Thyroid gland (tissue), 4 donors: ENCODE data around the gene KMT5C. TPM values are rescaled to one million over a fixed set of nuclear protein-coding genes. Genes with fewer than 3 reads are reported as not detected.

Experiments
- DNase-seq, 2 donors: peaks; one replicate each; pipeline ENCODE4 v3.0.0-alpha.2; 2019
- H3K27ac ChIP-seq, 3 donors: fragments of 200-600 bp; sonication (generic); 1 replicate in 2 of 3; 2 replicates in 1 of 3; pipeline ENCODE4 v1.5.1; 2016 to 2019; ENCODE audit warnings: mild to moderate bottlenecking in 1 of 3, moderate library complexity in 1 of 3
- H3K27me3 ChIP-seq: fragments of 200-600 bp; sonication (generic); one replicate; pipeline ENCODE4 v1.5.1; 2019
- H3K36me3 ChIP-seq, 2 donors: fragments of 200-600 bp; sonication (generic); one replicate each; pipeline ENCODE4 v1.5.1; 2016 to 2019
- H3K4me1 ChIP-seq, 2 donors: fragments of 200-600 bp; sonication (generic); one replicate each; pipeline ENCODE4 v1.5.1; 2017 to 2019
- H3K4me3 ChIP-seq, 3 donors: fragments of 200-600 bp; sonication (generic); replicated peaks in 1 of 3; 1 replicate in 2 of 3; 2 replicates in 1 of 3; pipeline ENCODE4 v1.5.1; 2016; ENCODE audit warnings: mild to moderate bottlenecking in 1 of 3
- H3K9me3 ChIP-seq: fragments of 200-600 bp; sonication (generic); one replicate; pipeline ENCODE4 v1.5.1; 2017
- CTCF ChIP-seq, 6 experiments: fragments of 200-600 bp in 3 of 6; fragments of 450-650 bp in 3 of 6; sonication (generic) in 3 of 6; IDR thresholded peaks; one replicate each; pipeline ENCODE4 v1.5.1; 2016 to 2019; ENCODE audit warnings: antibody characterized with exemption in 6 of 6, mild to moderate bottlenecking in 2 of 6, inconsistent platforms in 1 of 6, moderate library complexity in 1 of 6
- POLR2A ChIP-seq, 2 donors: fragments of 450-650 bp; IDR thresholded peaks; one replicate each; pipeline ENCODE4 v1.6.1; 2017; ENCODE audit warnings: antibody characterized with exemption in 2 of 2, mild to moderate bottlenecking in 2 of 2, moderate library complexity in 1 of 2
- WGBS, 2 donors: methylation state at CpG; one replicate each; pipeline ENCODE4 v1.1.5; 2017; 5-methylcytosine and 5-hydroxymethylcytosine counted together
- intact Hi-C: fragments of 100-400 bp; cut with DNase I; formaldehyde crosslinking; loops from one replicate; pipeline ENCODE4 v1.15.1; 2023
- total RNA-seq, 4 donors: library from RNA; depleted of rRNA; stranded (reverse); fragments of >200 nt; gene quantifications; one replicate each; pipeline ENCODE4 v1.2.3, GENCODE V29; 2016

KMT5C gene
- total RNA-seq, 4 donors from 2014 or later, result 7.5 to 22.0 (median 15.4) TPM

DNA sequence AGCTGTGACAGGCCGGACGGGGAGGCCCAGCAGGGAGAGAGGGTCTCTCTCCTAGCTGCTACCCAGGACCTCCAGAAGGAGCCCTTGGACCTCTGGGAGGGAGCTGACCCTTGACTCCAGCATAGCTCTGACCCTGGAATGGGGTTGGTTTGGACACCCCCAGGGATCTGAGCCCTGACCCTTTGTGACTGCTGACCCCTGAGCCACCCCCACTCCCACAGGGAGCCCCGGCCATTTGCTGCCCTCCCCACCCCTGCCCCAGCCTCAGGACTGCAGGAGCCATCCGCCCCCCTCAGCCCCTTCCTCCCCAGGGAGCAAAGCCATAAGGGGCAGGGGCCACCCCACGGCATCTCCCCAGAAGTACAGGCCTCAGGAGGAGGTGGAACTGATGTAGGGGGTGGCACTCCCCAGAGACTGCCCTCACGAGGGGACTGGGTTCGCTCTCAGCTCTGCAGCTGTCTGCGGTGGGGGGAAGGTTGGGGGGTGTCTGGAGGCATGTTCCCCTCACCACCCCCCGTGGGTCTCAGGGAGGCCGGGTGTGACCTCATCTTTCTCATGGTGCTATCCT lies 7.8 kb downstream of the KMT5C start:
- no peak for DNase-seq
- intact Hi-C loops, result no loop called here
- Histone ChIP-seq H3K4me3 (no peak overlapping the region), H3K9me3 (no peaks in the 10 kb centered on the region), H3K36me3 (peaks cover 6% of the 10 kb centered on the region in 2 donors), H3K27ac (no peak overlapping the region), H3K4me1 (no peaks in the 10 kb centered on the region), H3K27me3 (peaks cover 2% of the 10 kb centered on the region)
- TF ChIP-seq CTCF (IDR thresholded peaks at IDR 0.05) (no peak), POLR2A (IDR thresholded peaks at IDR 0.05) (no peak)
- 66 to 82% methylated on average over 5 to 6 of the region's 10 CpGs for WGBS, 2 donors

GRCh38 chr19:55348317-55349034 lies 8.8 kb downstream of the KMT5C start:
- peaks cover 0 to 5% of the 10 kb centered on the region in 2 donors for H3K36me3 ChIP-seq
- 51 to 58% methylated on average over 14 to 20 of the region's 22 CpGs for WGBS, 2 donors
- intact Hi-C loops, result no loop called here

GRCh38 chr19:55350620-55351315 lies 11.1 kb downstream of the KMT5C start:
- no peak overlapping the region for H3K27ac ChIP-seq
- H3K9me3 ChIP-seq, result no peaks in the 10 kb centered on the region
- intact Hi-C loops, result no loop called here
- H3K4me3 ChIP-seq, result no peak overlapping the region
- 71 to 81% methylated on average over 9 to 11 of the region's 11 CpGs for WGBS, 2 donors
- H3K27me3 ChIP-seq, result peaks cover 25% of the 10 kb centered on the region
- no peak for TF ChIP-seq POLR2A (IDR thresholded peaks at IDR 0.05)
- no peak for TF ChIP-seq CTCF (IDR thresholded peaks at IDR 0.05)
- H3K36me3 ChIP-seq, result no peaks in the 10 kb centered on the region
- DNase-seq, result no peak
- H3K4me1 ChIP-seq, result peaks cover 11 to 16% of the 10 kb centered on the region in 2 donors

More at GRCh38 chr19:55348317-55349034, 8.8 kb downstream of the KMT5C start:
- Histone ChIP-seq H3K4me3 (no peak overlapping the region), H3K9me3 (no peaks in the 10 kb centered on the region), H3K27me3 (peaks cover 12% of the 10 kb centered on the region), H3K4me1 (peaks cover under 1 to 4% of the 10 kb centered on the region in 2 donors), H3K27ac (no peak overlapping the region)
- peak in 1 of 2 donors; percentile 32 for DNase-seq
- TF ChIP-seq CTCF (IDR thresholded peaks at IDR 0.05) (no peak), POLR2A (IDR thresholded peaks at IDR 0.05) (no peak)

- Histone ChIP-seq H3K4me3 (no peak overlapping the region), H3K27me3 (peaks cover 25% of the 10 kb centered on the region), H3K4me1 (peaks cover 11 to 16% of the 10 kb centered on the region in 2 donors), H3K9me3 (no peaks in the 10 kb centered on the region), H3K36me3 (no peaks in the 10 kb centered on the region), H3K27ac (no peak overlapping the region)
- 54 to 71% methylated on average over 1 to 6 of the region's 6 CpGs for WGBS, 2 donors
- DNase-seq, result no peak
- intact Hi-C loops, result no loop called here
- no peak for TF ChIP-seq POLR2A (IDR thresholded peaks at IDR 0.05)
- TF ChIP-seq CTCF (IDR thresholded peaks at IDR 0.05), result no peak
These were observed 12.4 kb downstream of the KMT5C start for GRCh38 chr19:55352040-55352439.
